B cell (primary cell): ENCODE measurements around the gene TSPAN10. TPM values are rescaled to one million over a fixed set of nuclear protein-coding genes. Genes with fewer than 3 reads are reported as not detected.

Source experiments
- ATAC-seq: fragments of 200-7000 bp; cut with Tn5 transposase; one replicate; pipeline ENCODE4 v1.10.0; 2021; ENCODE audit warnings: low read depth, mild to moderate bottlenecking, moderate number of reproducible peaks, moderate library complexity
- CTCF ChIA-PET: fragments of 350-600 bp; sonication (Branson Sonifier 250); formaldehyde crosslinking; loops from one replicate; lab custom pipeline; 2021; ENCODE audit warnings: antibody characterized with exemption, inconsistent platforms; lab: Charles Lee
- POLR2A ChIA-PET: fragments of 350-600 bp; sonication (Branson Sonifier 250); formaldehyde crosslinking; loops from one replicate; lab custom pipeline; 2021; ENCODE audit warnings: antibody characterized with exemption; lab: Charles Lee
- DNase-seq: peaks from one replicate; pipeline ENCODE4 v3.0.0; 2013
- H2AFZ ChIP-seq: 2 replicates; pipeline ENCODE4 v1.6.1; 2012; ENCODE audit warnings: mild to moderate bottlenecking, low read depth, low read length; ENCODE audit not compliant: insufficient read depth, poor library complexity, severe bottlenecking
- H3K27ac ChIP-seq, 2 donors: 1 replicate in 1 of 2; 2 replicates in 1 of 2; pipeline ENCODE4 v1.5.1; 2012 to 2013; ENCODE audit warnings: low read length in 2 of 2, mild to moderate bottlenecking in 2 of 2, moderate library complexity in 1 of 2
- H3K27me3 ChIP-seq, 4 experiments: fragments of 200-600 bp in 1 of 4; sonication (generic) in 1 of 4; replicated peaks in 1 of 4; 1 replicate in 2 of 4; 2 replicates in 2 of 4; pipeline versions ENCODE4 v1.6.1 to v1.7.0; 2013 to 2016; ENCODE audit warnings: low read length in 3 of 4, mild to moderate bottlenecking in 2 of 4, mixed read lengths in 1 of 4, moderate library complexity in 1 of 4; ENCODE audit not compliant: insufficient read depth in 4 of 4, control insufficient read depth in 3 of 4; ENCODE audit errors: control extremely low read depth in 1 of 4
- H3K36me3 ChIP-seq, 2 experiments: replicated peaks in 1 of 2; 1 replicate in 1 of 2; 2 replicates in 1 of 2; pipeline versions ENCODE4 v1.6.1 to v1.7.1; 2013; ENCODE audit warnings: low read length in 1 of 2; ENCODE audit not compliant: insufficient read depth in 2 of 2, control insufficient read depth in 1 of 2; ENCODE audit errors: control extremely low read depth in 1 of 2, extremely low read depth in 1 of 2
- H3K4me1 ChIP-seq, 2 donors: fragments of 200-600 bp in 1 of 2; sonication (generic) in 1 of 2; 1 replicate in 1 of 2; 2 replicates in 1 of 2; pipeline versions ENCODE4 v1.5.1 to v1.6.1; 2013 to 2017; ENCODE audit warnings: low read length in 2 of 2; ENCODE audit not compliant: control insufficient read depth in 2 of 2, insufficient read depth in 2 of 2
- H3K4me2 ChIP-seq: replicated peaks from 2 replicates; pipeline ENCODE3; 2012; ENCODE audit warnings: mild to moderate bottlenecking, low read depth, low read length; ENCODE audit not compliant: poor library complexity, severe bottlenecking
- H3K4me3 ChIP-seq, 5 experiments: fragments of 200-600 bp in 1 of 5; sonication (generic) in 1 of 5; 1 replicate in 3 of 5; 2 replicates in 2 of 5; pipeline versions ENCODE4 v1.5.1 to v1.7.0; 2011 to 2016; ENCODE audit warnings: low read length in 4 of 5, mild to moderate bottlenecking in 4 of 5, low read depth in 2 of 5, control low read depth in 1 of 5, moderate library complexity in 1 of 5; ENCODE audit not compliant: insufficient read depth in 1 of 5; ENCODE audit errors: control extremely low read depth in 1 of 5, extremely low read depth in 1 of 5
- H3K79me2 ChIP-seq: fragments of 200-600 bp; sonication (generic); one replicate; pipeline ENCODE4 v1.6.0; 2016; ENCODE audit warnings: low read length; ENCODE audit not compliant: control insufficient read depth, insufficient read depth
- H3K9ac ChIP-seq: fragments of 200-600 bp; sonication (generic); 2 replicates; pipeline ENCODE4 v1.6.1; 2017; ENCODE audit warnings: mild to moderate bottlenecking, low read length, moderate library complexity
- H3K9me3 ChIP-seq, 3 donors: one replicate each; pipeline versions ENCODE4 v1.6.1 to v1.7.1; 2013; ENCODE audit warnings: low read length in 2 of 3; ENCODE audit not compliant: control insufficient read depth in 2 of 3, insufficient read depth in 1 of 3; ENCODE audit errors: control extremely low read depth in 1 of 3
- H4K20me1 ChIP-seq: 2 replicates; pipeline ENCODE4 v1.6.0; 2012; ENCODE audit warnings: mild to moderate bottlenecking, low read length; ENCODE audit not compliant: insufficient read depth, control insufficient read depth, poor library complexity, severe bottlenecking
- H3K27ac Mint-ChIP-seq: one replicate; pipeline ENCODE4 v1.8.0; 2021; ENCODE audit warnings: mixed read lengths
- H3K27me3 Mint-ChIP-seq: one replicate; pipeline ENCODE4 v1.8.0; 2021; ENCODE audit warnings: mixed read lengths
- H3K4me1 Mint-ChIP-seq: one replicate; pipeline ENCODE4 v1.8.0; 2021; ENCODE audit warnings: mixed read lengths
- H3K4me3 Mint-ChIP-seq: one replicate; pipeline ENCODE4 v1.8.0; 2021; ENCODE audit warnings: mixed read lengths
- H3K9me3 Mint-ChIP-seq: one replicate; pipeline ENCODE4 v1.8.0; 2022; ENCODE audit warnings: mixed read lengths; ENCODE audit not compliant: insufficient read depth
- CTCF ChIP-seq: fragments of 200-600 bp; IDR thresholded peaks from one replicate; pipeline ENCODE4 v1.8.0; 2022; ENCODE audit warnings: antibody characterized with exemption, mild to moderate bottlenecking
- EZH2 ChIP-seq: IDR thresholded peaks from 2 replicates; pipeline ENCODE4 v1.6.1; 2012; ENCODE audit warnings: borderline replicate concordance, low read depth, mild to moderate bottlenecking, moderate library complexity, low read length; ENCODE audit not compliant: insufficient read depth, poor library complexity, severe bottlenecking
- WGBS: methylation state at CpG from one replicate; pipeline ENCODE4 v1.1.5; 2013; ENCODE audit warnings: missing lambda C conversion rate; ENCODE audit not compliant: insufficient coverage; 5-methylcytosine and 5-hydroxymethylcytosine counted together
- intact Hi-C: fragments of 100-400 bp; cut with micrococcal nuclease; formaldehyde crosslinking; loops from one replicate; pipeline ENCODE4 v1.10.0; 2022
- polyA plus RNA-seq: library from polyadenylated mRNA; depleted of rRNA; stranded (reverse); fragments of >200 nt; gene quantifications from 2 replicates; pipeline ENCODE4 v1.2.3, GENCODE V29; 2012
- total RNA-seq, 2 donors: library from RNA; stranded (reverse); fragments of 120-200 nt in 1 of 2; gene quantifications; 1 replicate in 1 of 2; 2 replicates in 1 of 2; pipeline versions ENCODE4 v1.2.3 to v1.2.4, GENCODE V29; 2013 to 2022

Gene TSPAN10
- total and polyA plus RNA-seq, 2 donors (not counting 1 experiment from before 2014, with no cell fraction given) = 0.34 to 1.1 TPM

DNA sequence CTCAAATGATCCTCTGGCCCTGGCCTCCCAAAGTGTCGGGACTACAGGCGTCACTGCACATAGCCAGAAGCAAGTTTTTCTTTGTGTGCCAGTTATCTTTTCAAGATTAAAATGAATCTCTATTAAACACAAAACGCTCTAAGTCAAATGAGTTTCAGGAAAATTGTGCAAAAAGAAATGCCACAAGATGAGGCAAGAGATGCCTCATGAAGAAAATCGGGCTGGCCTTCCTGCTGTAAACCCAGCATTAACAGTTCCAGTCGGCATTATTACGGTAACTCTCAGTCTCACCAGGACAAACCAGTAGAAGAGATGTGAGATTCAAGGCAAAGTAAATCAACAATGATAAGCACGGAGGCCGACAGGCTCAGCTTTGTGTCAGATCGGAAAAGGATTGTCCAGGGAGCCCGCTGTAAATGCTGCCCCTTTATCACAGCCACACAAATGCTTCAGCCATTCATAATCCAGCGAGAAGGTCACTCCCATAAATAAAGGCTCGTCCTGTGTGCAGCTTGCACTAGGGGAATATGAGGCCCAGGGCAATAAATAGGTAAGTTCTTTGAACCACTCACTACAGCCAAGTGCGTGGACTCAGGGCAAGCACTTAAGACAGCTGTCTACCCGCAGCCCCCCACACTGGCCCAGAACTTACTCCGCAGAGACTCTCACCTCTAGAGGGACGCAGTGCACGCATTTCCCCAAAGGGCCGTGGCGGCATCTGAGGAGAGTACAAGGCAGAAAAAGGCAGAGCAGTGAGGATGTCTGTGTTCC, 27.3 kb upstream of the TSPAN10 start:
- CTCF ChIA-PET = no interaction called here
- POLR2A ChIA-PET = no interaction called here
- Histone ChIP-seq H4K20me1 (peaks cover 24% of the 10 kb centered on the region), H3K4me1 (peaks cover 0 to 3% of the 10 kb centered on the region in 2 donors), H2AFZ (no peak overlapping the region), H3K4me2 (no peak overlapping the region), H3K36me3 (peaks cover 0 to 72% of the 10 kb centered on the region in 2 experiments), H3K27me3 (no peaks in the 10 kb centered on the region), H3K79me2 (peaks cover 36% of the 10 kb centered on the region), H3K27ac (no peak overlapping the region), H3K9me3 (no peaks in the 10 kb centered on the region), H3K4me3 (no peak overlapping the region), H3K9ac (no peak overlapping the region)
- Mint-ChIP-seq H3K27me3 (no peaks in the 10 kb centered on the region), H3K9me3 (no peaks in the 10 kb centered on the region), H3K4me1 (peaks cover 5% of the 10 kb centered on the region), H3K27ac (no peak overlapping the region), H3K4me3 (no peak overlapping the region)
- TF ChIP-seq EZH2 = no peak
- TF ChIP-seq CTCF = no peak
- no peak for ATAC-seq
- 97% methylated on average over 12 of the region's 19 CpGs for WGBS
- DNase-seq = no peak
- intact Hi-C loops = loop anchor here (10.0 kb wide), 1 partner anchor 125 kb away; no protein-coding TSS in a partner anchor
